HG03039 (cell line): ENCODE measurements around the gene SLC26A9.

ENCODE experiments used
- ATAC-seq: cut with Tn5 transposase; IDR thresholded peaks from one replicate; pipeline ENCODE4 v1.9.1; 2021; ENCODE audit warnings: mild to moderate bottlenecking, moderate library complexity; ENCODE audit not compliant: unreplicated experiment

The SLC26A9 gene

DNA sequence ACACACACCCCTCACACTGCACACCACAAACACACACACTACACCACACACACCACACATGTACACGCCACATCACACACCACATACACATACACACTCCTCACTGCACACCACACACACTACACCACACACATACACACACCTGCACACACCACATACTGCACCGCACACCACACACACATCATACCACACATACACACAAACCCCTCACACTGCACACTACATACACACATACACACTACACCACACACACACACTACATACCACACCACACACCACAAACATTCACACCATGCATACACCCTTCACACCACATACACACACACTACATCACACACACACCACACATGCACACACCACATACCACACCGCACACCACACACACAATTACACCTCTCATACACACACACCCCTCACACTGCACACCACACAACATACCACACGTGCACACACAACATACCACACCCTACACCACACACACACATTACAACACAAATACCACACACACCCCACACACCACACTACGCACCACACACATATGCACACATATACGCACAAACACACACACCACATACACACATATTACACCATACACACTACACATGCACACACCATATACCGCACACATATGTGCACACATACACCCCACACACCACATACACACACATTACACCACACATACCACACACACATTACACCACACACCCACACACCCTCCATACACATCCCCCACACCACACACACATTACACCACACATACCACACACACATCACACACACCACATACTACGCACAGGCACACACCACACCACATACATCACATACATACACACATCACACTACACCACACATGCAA lies 30.3 kb upstream of the SLC26A9 start:
- ATAC-seq, result no peak

- no peak for ATAC-seq
Measured at GRCh38 chr1:205972491-205973168, 29.4 kb upstream of the SLC26A9 start.

- no peak for ATAC-seq
Measured at GRCh38 chr1:205972081-205972480, 28.8 kb upstream of the SLC26A9 start.

GRCh38 chr1:205971082-205971481 lies 27.8 kb upstream of the SLC26A9 start:
- no peak for ATAC-seq

DNA sequence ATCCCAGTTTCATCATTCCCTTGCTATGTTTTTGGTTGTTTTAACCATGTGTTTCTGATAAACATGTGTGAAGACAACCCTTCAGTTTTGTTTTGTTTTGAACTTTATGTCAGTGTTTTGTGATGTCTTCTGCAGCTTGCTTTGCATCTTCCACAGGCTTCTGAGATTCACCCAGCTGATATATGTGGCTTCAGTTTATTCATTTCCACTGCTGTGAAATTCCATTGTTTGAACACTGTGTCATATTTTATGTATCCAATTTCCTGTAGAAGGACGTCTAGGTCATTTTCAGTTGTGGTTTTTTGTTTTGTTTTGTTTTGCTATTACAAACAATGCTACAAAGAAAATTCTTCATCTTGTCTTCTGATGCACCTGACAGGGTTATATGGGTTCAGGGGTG lies 27.2 kb upstream of the SLC26A9 start:
- ATAC-seq, result no peak

DNA sequence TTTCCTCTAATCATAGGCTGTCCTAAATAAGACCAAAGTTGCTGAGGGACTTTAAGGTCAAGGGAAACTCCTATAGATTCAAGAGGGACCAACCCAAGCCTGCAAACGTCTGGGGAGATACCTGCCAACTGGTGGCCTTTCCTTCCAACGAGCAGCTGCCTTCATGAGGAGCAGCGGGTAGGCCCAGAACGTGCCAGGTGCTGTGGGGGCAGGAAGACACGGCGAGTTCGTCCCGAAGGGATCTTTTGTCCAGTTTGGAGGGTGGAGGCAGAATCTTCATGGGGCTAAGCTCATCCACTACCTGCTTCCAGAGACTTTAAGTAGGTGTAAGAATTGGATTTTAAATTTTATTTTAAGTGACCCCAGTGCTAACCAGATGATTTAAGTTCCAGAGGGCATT lies 26.0 kb upstream of the SLC26A9 start:
- ATAC-seq, result no peak

GRCh38 chr1:205967554-205968335 lies 24.5 kb upstream of the SLC26A9 start:
- ATAC-seq, result no peak

DNA sequence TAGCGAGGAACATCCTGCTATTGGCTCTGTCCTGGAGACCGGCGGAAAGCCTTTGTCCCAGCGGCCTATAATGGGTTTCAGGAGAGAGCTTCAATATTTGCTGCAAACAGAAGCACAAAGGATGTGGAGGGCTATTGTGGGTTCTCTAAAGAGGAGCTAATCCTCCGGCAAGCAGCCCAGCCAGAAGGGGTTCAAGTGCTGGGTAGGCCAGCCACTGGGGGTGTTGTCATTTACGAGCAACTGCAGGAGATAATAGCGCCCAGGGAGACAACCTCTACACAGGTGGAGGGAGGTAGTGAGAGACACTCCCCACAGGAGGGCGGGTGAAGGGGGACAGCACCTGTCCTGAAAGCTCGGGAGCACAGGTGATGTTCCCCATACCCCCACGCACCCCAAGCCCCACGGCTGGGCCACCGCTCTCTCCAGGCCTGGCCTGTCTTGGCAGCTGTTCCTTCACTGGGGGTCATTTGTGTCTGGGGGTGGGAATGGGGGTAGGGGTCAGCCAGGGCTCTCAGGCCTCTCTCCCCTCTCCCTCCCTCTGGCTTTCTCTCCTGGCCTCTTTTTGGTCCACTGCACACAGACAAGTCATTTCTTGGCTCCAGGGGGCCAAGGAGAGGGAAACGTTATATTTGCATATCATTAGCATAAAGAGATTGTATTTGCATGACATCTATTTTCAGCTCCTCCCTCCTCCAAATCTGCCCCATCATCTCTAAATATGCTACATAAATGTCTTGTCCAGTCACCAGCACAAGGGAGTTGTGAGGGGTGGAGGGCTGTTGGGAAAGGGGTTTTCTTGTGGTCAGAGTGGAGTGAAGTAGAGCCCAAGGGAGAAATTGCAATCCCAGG lies 22.0 kb upstream of the SLC26A9 start:
- ATAC-seq, result no peak

GRCh38 chr1:205963352-205964155 lies 20.3 kb upstream of the SLC26A9 start:
- no peak for ATAC-seq

DNA sequence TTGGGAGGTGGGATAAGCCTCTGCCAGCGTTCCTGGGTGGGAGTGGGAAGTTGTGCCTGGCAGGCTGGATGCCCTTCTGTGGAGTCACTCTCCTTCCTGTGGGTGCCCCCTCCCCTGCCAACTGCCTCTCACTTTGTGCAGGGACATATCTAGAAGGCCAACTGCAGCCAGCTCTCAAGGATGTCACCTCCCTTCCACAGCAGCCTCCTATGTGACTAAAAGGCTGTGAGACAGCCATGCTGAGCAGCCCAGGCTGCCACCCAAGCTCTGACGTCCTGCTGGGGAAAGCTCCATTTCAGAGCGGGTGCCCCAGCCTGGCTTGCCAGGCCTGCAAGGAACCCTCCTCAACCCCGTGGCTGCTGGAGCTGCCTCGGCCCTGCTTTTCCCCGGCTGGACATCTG lies 19.6 kb upstream of the SLC26A9 start:
- ATAC-seq, result no peak

- no peak for ATAC-seq
Measured at GRCh38 chr1:205961991-205962820, 18.9 kb upstream of the SLC26A9 start.

DNA sequence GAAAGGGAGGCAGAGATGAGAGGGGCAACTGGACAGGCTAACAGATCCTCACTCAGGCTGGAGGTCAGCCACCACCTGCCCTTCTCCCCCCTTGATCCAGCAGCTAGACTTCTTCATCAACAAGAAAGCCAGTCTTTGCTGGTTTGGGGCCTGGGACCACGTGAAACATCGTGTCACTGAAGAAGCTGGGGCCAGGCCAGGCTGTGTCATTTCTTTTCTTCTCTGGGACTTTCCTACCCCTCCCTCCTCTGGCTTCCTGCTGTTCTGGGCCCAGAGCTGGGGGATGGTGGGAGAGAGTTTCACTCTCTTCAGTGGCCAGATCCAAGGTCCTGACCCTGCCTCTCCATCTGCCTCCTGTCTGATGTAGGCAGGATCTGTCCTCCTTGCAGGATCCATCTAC lies 18.1 kb upstream of the SLC26A9 start:
- no peak for ATAC-seq

DNA sequence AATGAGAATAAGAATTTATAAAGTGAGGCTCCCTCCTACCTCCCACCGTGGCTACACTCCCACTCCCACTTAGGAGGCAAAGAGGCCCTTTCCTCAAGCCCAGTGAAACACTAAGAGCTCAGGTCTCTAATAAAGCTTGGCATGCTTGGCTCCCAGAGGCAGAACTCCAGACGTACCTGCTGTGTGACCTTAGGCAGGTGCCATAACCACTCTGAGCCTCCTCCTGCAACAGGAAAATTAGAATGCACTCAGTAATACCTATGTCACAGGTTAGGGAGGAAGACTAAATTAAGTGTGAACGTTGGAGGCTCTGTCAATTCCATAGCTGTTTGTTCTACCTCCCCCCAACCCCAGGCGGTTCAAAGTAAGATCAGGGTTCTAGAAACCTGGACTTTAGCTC lies 16.5 kb upstream of the SLC26A9 start:
- ATAC-seq, result no peak

DNA sequence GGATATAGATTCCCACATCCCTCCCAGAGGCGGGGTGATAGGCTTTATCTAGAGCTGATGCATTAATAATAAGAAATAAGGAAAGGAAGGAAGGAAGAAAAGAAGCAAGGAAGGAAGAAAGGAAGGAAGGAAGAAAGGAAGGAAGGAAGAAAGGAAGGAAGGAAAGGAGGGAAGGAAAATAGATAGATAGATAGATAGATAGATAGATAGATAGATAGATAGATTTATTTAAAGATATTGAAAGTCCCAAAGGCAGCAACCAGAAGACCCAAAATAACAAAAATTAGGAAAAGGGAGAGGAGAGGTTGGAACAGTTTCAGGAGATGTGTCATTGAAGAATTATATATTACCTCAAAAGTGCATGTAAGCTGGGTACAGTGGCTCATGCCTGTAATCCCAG lies 12.2 kb upstream of the SLC26A9 start:
- ATAC-seq, result no peak

DNA sequence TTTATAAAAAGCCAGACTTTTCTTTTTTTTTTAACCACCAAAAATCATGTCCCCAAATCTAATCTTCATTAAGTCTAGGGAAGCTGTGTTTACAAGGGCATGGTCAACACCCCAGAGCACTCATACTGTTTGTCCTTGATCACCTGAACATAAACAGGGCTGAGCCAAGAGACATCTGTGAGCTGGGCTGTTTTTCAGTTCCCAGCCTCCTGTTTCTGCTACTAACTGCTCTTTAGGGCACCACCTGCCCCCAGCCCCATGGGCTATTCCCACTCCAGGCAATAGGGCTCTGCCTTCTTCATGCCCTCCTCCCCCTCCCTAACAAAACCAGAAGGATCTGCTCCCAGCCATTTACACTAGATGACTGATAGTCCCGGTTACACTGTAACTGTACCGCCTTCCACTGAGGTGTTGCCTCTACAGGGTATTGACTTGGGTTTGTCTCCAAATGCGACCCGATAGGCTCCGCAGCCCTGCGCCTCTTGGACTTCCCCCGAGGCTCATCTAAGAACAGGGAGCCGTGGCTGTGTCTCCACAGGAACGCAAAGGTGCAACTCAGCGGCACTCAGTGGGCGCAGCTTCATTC lies 11.7 kb upstream of the SLC26A9 start:
- no peak for ATAC-seq

GRCh38 chr1:205951746-205952145 lies 8.5 kb upstream of the SLC26A9 start:
- ATAC-seq, result no peak

DNA sequence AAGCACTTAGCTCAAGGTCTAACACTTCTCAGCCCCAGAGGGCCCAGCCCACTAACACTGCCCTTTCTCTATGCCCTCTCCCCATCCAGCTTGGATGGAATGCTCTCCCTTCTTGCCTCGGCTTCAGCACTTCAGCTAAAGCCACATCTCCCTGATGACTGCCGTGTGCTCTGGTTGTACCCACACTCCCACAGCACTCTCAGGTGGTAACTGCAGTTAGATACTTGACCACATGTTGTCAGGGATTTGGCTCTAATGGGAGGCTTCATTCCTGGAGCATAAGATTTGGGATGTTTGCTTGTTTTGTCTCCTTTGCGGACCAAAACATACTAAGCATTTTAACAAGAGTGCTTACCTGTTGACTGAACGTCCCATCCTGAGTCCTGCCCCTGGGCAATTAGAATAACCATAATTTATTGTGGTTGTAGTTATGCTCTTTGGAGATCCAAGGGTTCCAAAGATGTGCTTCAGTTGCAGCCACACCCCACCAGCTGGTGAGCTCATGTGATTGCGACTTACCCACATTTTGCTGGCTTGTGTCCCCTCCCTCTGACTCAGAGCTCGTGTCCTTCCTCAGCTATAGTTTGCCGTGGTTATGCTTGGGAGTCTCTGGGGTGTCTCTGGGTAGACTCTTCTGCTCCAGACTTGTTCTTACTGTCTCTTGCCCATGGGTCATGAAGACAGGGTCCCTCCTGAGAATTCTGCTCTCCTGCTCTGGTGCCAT lies 7.7 kb upstream of the SLC26A9 start:
- ATAC-seq, result no peak

DNA sequence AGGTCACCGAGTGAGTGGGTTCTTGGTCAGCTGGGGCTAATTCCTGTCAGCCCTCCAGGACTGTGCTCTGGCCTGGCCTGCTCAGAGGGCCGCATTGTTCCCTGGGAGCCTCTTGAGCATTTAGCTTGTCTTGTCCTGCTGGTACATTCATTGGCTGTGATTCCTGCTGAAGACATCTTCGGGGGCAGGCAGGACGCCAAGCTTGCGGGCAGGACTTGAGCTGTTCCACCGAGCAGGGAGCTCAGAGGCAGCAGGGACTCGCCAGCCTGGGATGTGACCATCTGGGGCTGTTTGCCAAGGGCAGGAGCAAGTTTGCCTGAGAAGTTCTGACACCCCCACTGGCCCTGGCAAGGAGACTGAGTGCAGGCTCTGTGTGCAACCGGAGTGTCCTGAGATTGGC lies 7.0 kb upstream of the SLC26A9 start:
- no peak for ATAC-seq
